Activated naive CD4-positive, alpha-beta T cell treated with anti-CD3 and anti-CD28 coated beads, Interleukin-2, amount 50 U/mL, for 24 hours (primary cell): ENCODE results near the gene GFPT2.

Source experiments
- H3K27ac Mint-ChIP-seq: one replicate; pipeline ENCODE4 v1.8.0; 2021; ENCODE audit warnings: mild to moderate bottlenecking, mixed read lengths
- H3K27me3 Mint-ChIP-seq: one replicate; pipeline ENCODE4 v1.8.0; 2021; ENCODE audit warnings: mixed read lengths
- H3K36me3 Mint-ChIP-seq: one replicate; pipeline ENCODE4 v1.8.0; 2021; ENCODE audit warnings: mixed read lengths
- H3K4me1 Mint-ChIP-seq: one replicate; pipeline ENCODE4 v1.8.0; 2021; ENCODE audit warnings: mixed read lengths
- H3K4me3 Mint-ChIP-seq: one replicate; pipeline ENCODE4 v1.8.0; 2021; ENCODE audit warnings: mild to moderate bottlenecking, mixed read lengths
- H3K9me3 Mint-ChIP-seq: one replicate; pipeline ENCODE4 v1.8.0; 2021; ENCODE audit warnings: mixed read lengths

Gene GFPT2

DNA sequence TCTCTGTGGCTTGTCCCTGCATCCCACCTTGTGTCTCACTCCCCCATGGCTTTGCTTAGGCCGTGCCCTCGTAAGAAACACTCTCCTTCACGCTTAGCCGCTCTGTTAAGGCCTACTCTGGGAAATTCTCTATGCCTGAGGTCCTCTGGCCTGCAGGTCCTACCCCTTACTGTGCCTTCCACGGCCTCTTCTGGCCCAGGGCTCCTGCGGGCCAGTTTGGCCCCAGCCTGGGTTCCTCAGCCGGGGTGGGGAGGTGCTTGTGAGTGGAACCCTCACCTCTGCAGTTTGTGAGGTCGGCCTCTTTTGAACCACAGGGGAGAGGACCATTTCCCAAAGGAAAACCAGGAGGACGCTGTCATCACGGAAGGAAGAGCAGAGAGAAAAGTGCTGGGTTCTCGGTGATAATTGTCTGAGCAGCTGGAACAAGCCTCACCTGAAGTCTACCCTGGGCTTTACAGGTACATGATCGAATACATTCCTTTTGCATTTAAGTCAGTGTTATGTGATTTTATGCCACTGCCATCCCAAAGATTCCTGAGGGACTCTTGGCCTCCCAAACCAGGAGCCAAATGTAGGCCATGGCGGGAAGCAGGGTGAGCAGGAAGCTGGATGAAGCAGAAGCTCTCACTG is 28.8 kb upstream of the GFPT2 start:
- H3K4me1 Mint-ChIP-seq = no peaks in the 10 kb centered on the region
- H3K36me3 Mint-ChIP-seq = no peaks in the 10 kb centered on the region
- no peaks in the 10 kb centered on the region for H3K9me3 Mint-ChIP-seq
- H3K4me3 Mint-ChIP-seq = no peak overlapping the region
- H3K27ac Mint-ChIP-seq = no peak overlapping the region
- no peaks in the 10 kb centered on the region for H3K27me3 Mint-ChIP-seq

DNA sequence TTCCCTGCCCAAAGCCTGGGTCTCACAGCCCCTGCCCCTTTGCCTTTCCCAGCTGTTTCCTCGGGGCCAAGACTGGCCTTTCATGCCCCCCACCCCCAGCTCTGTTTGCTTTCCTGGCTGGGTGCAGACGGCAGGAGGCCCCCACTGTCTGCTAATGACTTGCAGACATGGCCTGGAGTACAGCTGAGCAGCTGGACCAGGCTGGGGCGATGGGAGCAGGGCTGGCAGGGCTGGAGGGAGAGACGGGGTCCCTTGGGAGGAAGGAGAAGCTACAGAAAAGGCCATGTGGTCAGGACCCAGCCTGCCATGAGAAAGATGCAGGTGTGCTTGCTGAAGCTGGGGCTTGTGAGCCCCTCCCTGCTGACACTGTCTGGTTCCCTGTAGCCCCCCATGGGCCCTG is 28.3 kb upstream of the GFPT2 start:
- Mint-ChIP-seq H3K4me3 (no peak overlapping the region), H3K27ac (no peak overlapping the region), H3K27me3 (no peaks in the 10 kb centered on the region), H3K4me1 (no peaks in the 10 kb centered on the region), H3K36me3 (no peaks in the 10 kb centered on the region), H3K9me3 (no peaks in the 10 kb centered on the region)

DNA sequence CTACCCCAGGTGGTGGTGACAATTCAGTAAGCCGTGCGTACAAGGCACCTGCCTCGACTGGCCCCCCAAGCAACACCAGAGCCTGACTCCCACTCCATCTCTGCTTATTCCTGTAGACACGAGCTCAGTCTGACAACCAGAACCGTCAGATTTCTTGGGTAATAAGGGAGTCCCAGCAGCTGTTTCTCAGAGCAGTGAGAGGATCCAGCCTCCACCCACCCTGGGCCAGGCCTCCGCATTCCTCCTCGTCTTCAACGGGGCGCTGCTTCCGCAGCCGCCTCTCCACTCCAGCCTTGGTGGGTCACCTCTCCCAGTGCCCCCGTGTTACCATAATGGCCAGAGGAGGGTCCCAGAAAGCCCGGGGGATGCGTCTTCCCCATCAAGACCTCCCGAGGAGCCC is 27.7 kb upstream of the GFPT2 start:
- Mint-ChIP-seq H3K9me3 (no peaks in the 10 kb centered on the region), H3K4me1 (no peaks in the 10 kb centered on the region), H3K4me3 (no peak overlapping the region), H3K27ac (no peak overlapping the region), H3K36me3 (no peaks in the 10 kb centered on the region), H3K27me3 (no peaks in the 10 kb centered on the region)

DNA sequence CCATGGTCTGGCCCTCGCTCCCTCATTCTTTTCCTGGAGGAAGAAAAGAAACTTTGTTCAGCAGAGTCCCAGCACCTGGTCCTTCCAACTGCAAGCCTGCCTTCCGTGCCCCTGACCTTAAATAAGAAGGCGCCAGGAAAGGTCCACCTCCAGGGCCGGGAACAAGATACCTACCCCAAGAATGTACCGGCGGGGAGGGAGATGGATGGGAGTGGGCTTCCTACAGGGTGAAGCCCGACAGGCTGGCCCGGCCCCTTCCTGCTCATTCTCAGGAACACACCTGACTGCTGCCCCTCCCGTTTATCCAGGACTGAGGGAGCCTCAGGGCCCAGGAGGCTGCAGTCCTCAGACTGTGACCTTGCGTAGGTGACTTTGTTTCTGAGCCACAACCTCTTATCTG is 27.3 kb upstream of the GFPT2 start:
- Mint-ChIP-seq H3K27me3 (no peaks in the 10 kb centered on the region), H3K4me3 (no peak overlapping the region), H3K9me3 (no peaks in the 10 kb centered on the region), H3K27ac (no peak overlapping the region), H3K4me1 (no peaks in the 10 kb centered on the region), H3K36me3 (no peaks in the 10 kb centered on the region)

DNA sequence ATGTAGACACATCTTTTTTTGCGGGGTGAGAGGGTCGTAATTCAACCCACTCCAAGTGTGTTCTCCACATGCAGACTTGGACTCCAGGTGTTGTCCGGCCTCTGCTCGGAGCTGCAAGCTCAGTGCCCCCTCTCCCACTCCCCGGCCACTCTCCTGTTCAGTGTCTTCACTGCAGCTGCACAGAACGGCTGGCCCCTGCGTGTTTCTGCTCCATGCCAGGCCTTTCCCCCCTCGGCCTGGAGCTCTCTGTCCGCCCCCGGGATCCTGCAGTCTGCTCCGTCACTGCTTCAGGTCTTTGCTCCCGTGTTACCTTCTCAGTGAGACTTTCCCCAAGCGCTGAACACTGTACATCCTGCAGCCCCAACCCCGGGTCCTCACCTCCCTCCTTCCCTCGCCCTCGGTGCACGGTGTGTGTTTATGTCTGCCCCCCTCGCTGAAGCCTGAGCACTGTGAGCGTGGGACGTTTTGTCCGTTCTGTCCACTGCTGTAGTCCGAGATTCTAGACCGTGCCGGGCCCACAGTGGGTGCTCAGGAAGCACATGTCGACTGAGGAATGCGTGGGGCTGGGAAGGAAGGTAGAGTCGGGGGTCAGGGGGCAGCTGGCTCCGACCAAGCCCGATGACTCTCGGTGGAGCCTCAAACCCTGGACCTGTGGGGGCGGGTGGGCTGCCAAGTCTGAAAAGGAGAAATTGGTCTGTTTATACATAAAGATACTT is 26.4 kb upstream of the GFPT2 start:
- Mint-ChIP-seq H3K36me3 (no peaks in the 10 kb centered on the region), H3K27ac (no peak overlapping the region), H3K27me3 (no peaks in the 10 kb centered on the region), H3K4me3 (no peak overlapping the region), H3K9me3 (no peaks in the 10 kb centered on the region), H3K4me1 (no peaks in the 10 kb centered on the region)

DNA sequence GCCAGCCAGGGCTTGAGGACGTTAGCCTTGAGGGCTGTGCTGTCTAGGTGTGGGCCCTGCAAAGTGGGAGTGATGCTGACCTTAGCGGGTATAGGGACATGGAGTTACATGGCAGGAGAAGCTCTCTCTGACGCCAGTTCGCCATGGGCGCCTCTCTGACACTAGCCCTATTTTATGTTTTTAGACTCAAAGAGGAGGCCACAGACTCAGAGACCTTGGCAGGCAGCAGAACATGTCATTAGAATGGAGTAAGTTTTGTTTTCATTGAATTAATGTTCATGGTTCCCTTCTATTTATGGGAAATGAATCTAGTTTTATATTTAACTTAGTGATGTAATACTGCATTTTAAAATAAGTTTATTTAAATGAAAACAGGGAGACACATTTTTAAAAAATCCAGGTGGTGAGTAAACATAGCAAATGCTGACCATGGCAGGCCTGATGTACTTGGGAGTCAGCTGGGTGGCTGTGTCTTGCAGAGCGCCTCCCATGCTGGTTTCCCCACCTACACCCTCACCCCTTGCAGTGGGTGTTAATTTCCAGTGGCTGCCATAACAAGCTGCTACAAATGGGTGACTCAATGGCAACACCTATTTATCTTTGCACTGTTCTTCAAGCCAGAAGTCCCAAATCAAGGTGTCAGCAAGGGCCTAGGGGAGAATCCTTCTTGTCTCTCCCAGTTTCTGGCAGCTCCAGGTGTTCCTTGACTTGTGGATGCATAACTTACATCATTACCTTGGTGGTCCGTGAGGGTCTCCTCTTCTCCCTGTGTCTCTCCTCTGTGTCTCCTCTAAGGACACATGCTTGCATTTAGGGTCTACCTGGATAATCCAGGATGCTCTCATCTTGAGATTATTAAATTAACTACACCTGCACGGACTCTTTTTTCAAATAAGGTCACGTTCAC is 25.6 kb upstream of the GFPT2 start:
- H3K36me3 Mint-ChIP-seq = no peaks in the 10 kb centered on the region
- H3K27me3 Mint-ChIP-seq = no peaks in the 10 kb centered on the region
- H3K27ac Mint-ChIP-seq = no peak overlapping the region
- no peak overlapping the region for H3K4me3 Mint-ChIP-seq
- no peaks in the 10 kb centered on the region for H3K4me1 Mint-ChIP-seq
- no peaks in the 10 kb centered on the region for H3K9me3 Mint-ChIP-seq

DNA sequence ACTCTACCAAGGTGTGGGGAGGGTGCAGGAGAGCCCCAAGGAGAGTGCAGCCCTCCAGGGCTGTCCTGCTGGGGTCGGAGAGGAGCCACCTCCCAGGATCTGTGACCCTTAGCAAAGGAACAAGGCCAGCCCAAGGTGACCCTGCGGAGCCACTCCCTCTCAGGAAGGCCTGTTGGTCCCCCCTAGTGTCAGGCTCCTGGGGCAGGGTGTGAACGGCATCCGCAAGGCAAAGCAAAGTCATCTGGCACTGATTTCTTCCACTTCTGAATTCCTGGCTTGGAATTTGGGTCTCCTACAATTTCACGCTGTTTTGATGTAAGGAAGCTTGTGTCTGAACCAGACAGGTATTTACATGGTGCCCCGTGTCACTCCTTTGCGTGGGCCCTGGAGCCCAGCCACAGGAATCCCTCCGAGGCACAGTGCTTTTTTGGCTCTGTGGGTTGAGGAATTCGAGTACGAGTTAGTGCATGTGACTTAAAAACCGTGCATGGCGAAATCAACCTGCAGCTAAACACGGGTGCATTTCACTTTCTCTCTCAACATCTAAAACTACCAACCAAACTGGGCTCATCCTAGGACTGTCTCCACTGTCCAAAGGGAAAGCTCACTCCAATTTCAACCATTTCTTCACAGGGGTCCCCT is 24.5 kb upstream of the GFPT2 start:
- Mint-ChIP-seq H3K4me1 (no peaks in the 10 kb centered on the region), H3K27ac (no peak overlapping the region), H3K27me3 (no peaks in the 10 kb centered on the region), H3K9me3 (no peaks in the 10 kb centered on the region), H3K4me3 (no peak overlapping the region), H3K36me3 (no peaks in the 10 kb centered on the region)

DNA sequence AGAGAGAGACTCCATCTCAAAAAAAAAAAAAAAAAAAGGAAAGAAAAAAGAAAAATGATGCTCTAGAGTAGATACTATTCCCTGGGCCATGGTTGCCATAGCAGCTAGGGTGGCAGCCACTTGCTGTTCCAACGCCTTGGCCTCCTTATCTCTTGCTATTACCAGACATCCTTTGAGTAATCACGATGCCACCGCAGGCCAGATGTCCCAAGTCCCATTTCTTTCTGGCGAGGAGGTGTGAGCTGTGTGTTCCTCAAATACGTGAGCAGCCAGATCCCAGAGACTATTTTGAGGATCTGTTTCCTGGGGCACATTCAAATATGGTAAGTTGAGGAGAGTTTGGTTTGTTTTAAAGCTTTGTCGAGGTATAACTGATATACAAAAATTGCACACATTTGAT is 23.4 kb upstream of the GFPT2 start:
- Mint-ChIP-seq H3K4me3 (no peak overlapping the region), H3K9me3 (no peaks in the 10 kb centered on the region), H3K27ac (no peak overlapping the region), H3K27me3 (no peaks in the 10 kb centered on the region), H3K4me1 (no peaks in the 10 kb centered on the region), H3K36me3 (no peaks in the 10 kb centered on the region)

DNA sequence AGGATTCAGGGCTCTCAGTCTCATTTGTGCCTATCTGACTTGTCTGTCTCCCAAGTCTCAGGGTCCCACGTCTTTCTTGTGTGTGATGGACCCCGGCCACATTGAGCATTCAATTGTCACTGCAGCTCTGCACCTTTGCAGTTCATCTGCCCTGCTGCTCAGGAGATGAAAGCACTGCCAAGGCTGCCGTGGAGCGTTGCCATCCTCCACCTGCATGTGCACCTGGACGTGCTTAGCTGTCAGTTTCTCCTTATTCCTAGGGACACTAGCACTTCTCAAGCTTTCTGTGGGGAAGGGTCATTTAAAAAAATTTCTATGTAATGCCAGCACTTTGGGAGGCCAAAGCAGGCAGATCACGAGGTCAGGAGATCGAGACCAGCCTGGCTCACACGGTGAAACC is 22.8 kb upstream of the GFPT2 start:
- no peaks in the 10 kb centered on the region for H3K27me3 Mint-ChIP-seq
- no peaks in the 10 kb centered on the region for H3K4me1 Mint-ChIP-seq
- H3K9me3 Mint-ChIP-seq = no peaks in the 10 kb centered on the region

DNA sequence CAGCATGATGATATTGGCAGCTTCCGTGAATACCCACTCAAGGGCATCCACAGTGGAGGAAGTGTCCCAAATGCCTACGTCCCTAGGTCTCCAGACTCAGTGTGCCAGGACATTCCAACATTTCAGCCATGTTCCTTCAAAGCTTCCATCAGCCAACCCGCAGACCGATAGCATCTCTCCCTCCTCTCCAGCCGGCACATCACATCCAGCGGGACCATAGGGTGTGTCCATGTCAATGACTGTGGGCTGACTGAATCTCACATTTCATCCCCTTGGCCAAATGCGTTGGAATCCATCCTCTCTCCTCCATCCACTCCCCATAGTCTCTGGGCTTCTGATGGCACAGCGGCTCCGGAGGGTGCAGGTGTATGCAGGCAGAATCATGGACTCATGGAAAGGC is 22.2 kb upstream of the GFPT2 start:
- no peak overlapping the region for H3K27ac Mint-ChIP-seq
- no peak overlapping the region for H3K4me3 Mint-ChIP-seq
- H3K27me3 Mint-ChIP-seq = no peaks in the 10 kb centered on the region
- H3K36me3 Mint-ChIP-seq = no peaks in the 10 kb centered on the region
- H3K9me3 Mint-ChIP-seq = no peaks in the 10 kb centered on the region
- no peaks in the 10 kb centered on the region for H3K4me1 Mint-ChIP-seq

More for the DNA sequence above, 22.8 kb upstream of the GFPT2 start:
- H3K27ac Mint-ChIP-seq = no peak overlapping the region
- H3K36me3 Mint-ChIP-seq = no peaks in the 10 kb centered on the region
- H3K4me3 Mint-ChIP-seq = no peak overlapping the region

DNA sequence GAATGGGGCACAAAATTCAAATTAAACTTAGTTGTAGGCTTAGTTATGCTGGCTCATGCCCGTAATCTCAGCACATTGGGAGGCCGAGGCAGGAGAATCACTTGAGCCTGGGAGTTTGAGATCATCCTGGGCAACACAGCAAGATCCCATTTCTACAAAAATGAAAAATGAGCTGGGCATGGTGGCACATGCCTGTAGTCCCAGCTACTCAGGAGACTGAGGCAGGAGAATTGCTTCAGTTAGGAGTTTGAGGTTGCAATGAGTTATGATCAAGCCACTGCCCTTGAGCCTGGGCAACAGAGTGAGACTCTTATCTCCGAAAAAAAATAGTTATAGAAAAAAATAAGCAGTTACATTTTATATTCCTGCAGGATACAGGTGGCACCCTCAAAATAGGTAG is 20.7 kb upstream of the GFPT2 start:
- H3K4me3 Mint-ChIP-seq = no peak overlapping the region
- H3K36me3 Mint-ChIP-seq = no peaks in the 10 kb centered on the region
- H3K27me3 Mint-ChIP-seq = no peaks in the 10 kb centered on the region
- H3K9me3 Mint-ChIP-seq = no peaks in the 10 kb centered on the region
- no peak overlapping the region for H3K27ac Mint-ChIP-seq
- no peaks in the 10 kb centered on the region for H3K4me1 Mint-ChIP-seq

DNA sequence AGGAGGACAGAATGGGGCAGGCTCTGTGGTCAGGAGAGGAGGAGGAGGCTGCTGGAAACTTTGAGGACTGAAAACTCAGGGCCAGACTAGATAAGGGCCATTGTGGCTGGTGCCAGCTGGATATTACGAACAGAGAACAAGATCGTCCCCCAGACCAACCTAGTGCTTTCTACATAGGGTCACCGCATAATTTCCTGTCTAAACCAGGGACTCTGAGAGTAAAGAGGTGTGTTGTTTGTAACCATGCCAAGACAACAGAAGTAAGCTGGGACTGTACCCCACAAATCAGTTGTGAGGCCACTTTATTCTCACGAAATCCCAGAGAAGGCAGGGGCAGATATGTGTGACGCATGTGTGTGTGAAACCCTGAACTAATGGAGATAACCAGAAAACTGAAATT is 20.3 kb upstream of the GFPT2 start:
- Mint-ChIP-seq H3K27ac (no peak overlapping the region), H3K36me3 (no peaks in the 10 kb centered on the region), H3K4me3 (no peak overlapping the region), H3K9me3 (no peaks in the 10 kb centered on the region), H3K27me3 (no peaks in the 10 kb centered on the region), H3K4me1 (no peaks in the 10 kb centered on the region)

DNA sequence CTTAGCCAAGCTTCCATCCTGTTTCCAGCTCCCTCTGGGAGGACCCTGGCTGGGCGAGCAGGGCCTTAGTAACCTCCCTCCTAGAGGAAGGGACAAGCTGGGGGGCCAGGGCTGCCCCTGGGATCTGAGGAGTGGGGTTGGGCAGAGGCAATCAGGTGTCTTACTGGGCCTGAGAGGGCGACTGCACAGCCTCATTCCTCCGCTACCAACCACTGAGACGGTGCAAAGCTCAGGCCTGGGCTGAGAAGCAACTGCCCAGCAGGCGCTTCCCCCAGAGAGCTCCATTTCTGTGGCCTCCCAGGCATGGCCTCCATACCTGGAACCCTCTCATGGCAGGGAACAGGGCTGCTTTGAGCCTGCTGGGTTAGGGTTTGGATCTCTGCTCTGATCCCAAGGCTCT is 18.8 kb upstream of the GFPT2 start:
- no peak overlapping the region for H3K4me3 Mint-ChIP-seq
- no peaks in the 10 kb centered on the region for H3K36me3 Mint-ChIP-seq
- H3K27me3 Mint-ChIP-seq = no peaks in the 10 kb centered on the region
- no peaks in the 10 kb centered on the region for H3K4me1 Mint-ChIP-seq
- no peak overlapping the region for H3K27ac Mint-ChIP-seq
- no peaks in the 10 kb centered on the region for H3K9me3 Mint-ChIP-seq

DNA sequence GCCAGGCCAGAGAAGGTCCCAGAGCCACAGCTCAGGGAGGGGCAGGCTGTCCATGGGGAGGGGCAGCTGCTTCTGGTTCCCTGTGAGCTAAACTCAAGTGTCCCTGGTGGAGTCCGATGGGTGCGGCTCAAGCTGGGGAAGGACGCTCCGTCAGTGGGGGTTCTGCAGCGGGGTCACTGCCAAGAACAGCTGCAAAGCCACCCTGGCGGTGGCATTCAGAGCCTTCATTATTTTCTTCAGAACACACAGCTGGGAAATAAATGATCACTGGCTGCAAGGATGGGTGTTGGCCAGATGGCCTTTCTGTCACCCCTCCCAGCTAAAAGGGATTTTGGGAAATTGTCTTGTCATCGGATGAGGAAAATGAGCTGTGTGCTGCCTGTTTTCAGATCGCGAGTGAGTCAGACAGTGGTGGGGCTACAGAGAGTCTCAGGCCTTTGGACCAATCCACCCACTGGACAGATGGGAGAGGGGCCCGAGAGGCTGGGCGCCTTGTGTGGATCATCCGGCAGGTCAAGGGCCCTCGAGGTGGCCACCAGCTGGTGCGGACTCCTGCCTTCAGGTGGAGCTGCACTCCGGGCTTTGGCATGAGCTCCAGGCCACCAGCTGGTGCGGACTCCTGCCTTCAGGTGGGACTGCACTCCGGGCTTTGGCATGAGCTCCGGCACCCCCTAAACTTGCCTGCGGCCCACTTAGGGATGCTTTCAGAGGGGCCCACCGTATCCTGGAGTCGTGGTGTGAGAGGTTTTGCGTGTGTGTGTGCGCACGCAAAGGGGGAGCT is 17.9 kb upstream of the GFPT2 start:
- Mint-ChIP-seq H3K27me3 (no peaks in the 10 kb centered on the region), H3K4me1 (no peaks in the 10 kb centered on the region), H3K27ac (no peak overlapping the region), H3K4me3 (no peak overlapping the region), H3K9me3 (no peaks in the 10 kb centered on the region), H3K36me3 (no peaks in the 10 kb centered on the region)

DNA sequence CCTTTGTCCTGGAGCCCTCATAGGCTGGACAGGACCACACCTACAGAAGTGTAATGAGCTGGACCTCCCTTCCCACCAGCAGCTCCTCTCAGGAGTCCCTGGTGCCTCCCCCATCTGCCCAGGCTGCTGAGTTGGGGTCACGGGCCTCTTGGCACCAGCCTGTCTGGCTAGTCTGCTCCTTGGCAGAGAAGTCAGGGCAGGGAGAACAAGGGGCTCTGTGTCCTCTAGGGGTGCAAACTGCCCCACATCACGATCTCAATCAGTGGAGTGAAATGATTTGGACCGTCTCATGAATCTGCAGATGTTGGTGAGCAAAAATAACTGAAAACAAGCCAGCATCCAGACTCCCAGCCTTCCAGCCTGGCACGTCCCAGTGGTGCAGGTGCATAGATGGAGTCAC is 14.9 kb upstream of the GFPT2 start:
- no peak overlapping the region for H3K4me3 Mint-ChIP-seq
- H3K27me3 Mint-ChIP-seq = no peaks in the 10 kb centered on the region
- H3K4me1 Mint-ChIP-seq = no peaks in the 10 kb centered on the region
- H3K9me3 Mint-ChIP-seq = no peaks in the 10 kb centered on the region
- no peaks in the 10 kb centered on the region for H3K36me3 Mint-ChIP-seq
- H3K27ac Mint-ChIP-seq = no peak overlapping the region
